GOT3 (cell line): ENCODE results near the gene MATK.

Experiments
- DNase-seq: peaks from one replicate; lab custom pipeline; 2025; ENCODE audit warnings: mixed read lengths; lab: John Stamatoyannopoulos, UW

MATK gene

GRCh38 chr19:3746371-3747056, 39.7 kb downstream of the MATK start:
- no peak for DNase-seq

GRCh38 chr19:3745363-3746045, 40.7 kb downstream of the MATK start:
- no peak for DNase-seq

DNA sequence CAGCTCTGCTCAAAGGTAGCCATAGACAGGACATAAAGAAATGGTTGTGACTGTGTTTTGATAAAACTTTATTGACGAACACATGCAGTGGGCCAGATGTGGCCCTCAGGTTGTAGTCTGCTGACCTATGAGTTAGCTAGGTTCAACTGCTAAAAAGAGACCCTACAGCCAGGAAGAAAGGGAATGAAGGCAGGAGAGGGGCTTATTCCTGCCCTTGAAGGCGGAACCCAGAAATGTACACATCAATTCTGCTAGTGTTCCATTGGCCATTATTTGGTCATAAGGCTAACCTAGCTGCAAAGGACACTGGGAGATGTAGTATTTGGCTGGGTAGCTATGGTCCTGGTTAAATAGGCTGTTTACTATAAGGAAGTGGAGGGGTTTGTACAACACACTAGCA, 42.7 kb downstream of the MATK start:
- no peak for DNase-seq

DNA sequence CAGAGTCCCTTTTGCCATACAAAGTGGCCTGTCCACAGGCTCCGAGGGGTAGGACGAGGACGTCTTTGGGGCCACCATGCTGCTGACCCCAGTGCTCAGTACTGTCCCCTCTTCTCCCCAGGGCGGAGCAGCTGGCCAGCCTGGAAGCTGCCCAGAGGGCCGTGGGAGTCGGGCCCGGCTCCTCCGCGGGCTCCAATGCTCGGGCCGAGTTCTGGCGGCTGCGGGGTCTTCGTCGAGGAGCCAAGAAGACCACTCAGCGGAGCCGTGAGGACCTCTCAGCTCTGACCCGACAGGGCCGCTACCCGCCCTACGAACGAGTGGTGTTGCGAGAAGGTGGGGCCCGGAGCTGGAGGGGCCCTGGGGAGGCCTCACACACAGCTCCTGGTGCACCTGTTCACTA, 45.8 kb downstream of the MATK start:
- DNase-seq, result no peak

- no peak for DNase-seq
Measured at GRCh38 chr19:3738477-3739220, 47.5 kb downstream of the MATK start.

DNA sequence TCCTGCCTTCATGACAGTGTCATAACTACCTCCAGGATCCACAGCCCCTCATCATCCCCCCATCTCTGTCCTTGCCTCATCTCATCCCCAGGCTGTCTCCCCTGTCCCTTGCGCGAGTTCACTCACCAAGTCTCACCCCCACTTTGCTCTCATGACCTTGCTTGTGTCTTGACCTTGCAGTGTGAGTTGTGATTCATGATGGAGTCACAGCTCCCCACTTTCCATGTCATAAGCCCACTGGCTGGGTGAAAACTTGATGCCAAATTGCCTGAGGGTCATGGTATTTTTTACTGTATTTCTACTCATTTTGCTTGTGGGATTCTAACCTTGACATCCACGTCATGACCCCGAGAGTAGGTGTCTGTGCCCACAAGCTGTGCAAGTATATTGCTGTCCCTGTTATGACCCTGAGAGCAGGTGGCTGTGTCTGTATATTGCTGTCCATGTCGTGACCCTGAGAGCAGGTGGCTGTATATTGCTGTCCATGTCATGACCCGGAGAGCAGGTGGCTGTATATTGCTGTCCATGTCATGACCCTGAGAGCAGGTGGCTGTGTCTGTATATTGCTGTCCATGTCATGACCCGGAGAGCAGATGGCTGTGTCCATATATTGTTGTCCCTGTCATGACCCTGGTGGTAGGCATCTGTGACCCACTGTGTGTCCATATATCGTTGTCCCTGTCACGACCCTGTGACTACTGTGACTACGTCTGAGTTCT, 48.5 kb downstream of the MATK start:
- no peak for DNase-seq

GRCh38 chr19:3736106-3736724, 50.0 kb downstream of the MATK start:
- DNase-seq, result no peak

DNA sequence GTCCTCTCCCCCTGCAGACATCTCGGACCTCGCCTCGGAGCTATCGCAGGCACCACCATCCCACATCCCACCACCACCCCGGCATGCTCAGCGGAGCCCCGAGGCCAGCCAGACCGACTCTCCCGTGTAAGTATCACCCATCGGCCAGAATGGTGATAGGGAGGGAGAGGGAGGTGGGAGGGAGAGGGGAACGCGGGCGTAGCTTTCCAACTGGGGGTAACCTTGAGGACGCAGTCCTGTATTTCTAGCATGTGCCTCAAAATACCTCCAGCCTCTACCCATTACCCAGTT, 51.9 kb downstream of the MATK start:
- DNase-seq, result no peak

GRCh38 chr19:3733549-3734309, 52.5 kb downstream of the MATK start:
- DNase-seq, result no peak

GRCh38 chr19:3732108-3732507, 54.1 kb downstream of the MATK start:
- DNase-seq, result no peak

- DNase-seq, result no peak
Measured at GRCh38 chr19:3730457-3730958, 55.7 kb downstream of the MATK start.
